Epithelial cell of proximal tubule (primary cell): ENCODE measurements around the gene CXCL12. TPM values are rescaled to one million over a fixed set of nuclear protein-coding genes. Genes with fewer than 3 reads are reported as not detected.

Experiments used
- DNase-seq: peaks from one replicate; pipeline ENCODE4 v3.0.0-alpha.2; 2011; ENCODE audit warnings: low read depth
- H3K4me3 ChIP-seq: 2 replicates; pipeline ENCODE4 v1.5.1; 2011; ENCODE audit warnings: low read depth, mild to moderate bottlenecking, low read length
- total RNA-seq: library from RNA; depleted of rRNA; stranded (reverse); fragments of >200 nt; gene quantifications from 2 replicates; pipeline ENCODE4 v1.2.3, GENCODE V29; 2015
- TF ChIP-seq, protein P1 (sequence below): conservative IDR thresholded peaks from 2 replicates; pipeline ENCODE4 v1.5.1; 2012; ENCODE audit warnings: low read depth, mild to moderate bottlenecking, low read length

CXCL12 gene
- total RNA-seq, 1 donor from 2014 or later: 0.46 TPM

DNA sequence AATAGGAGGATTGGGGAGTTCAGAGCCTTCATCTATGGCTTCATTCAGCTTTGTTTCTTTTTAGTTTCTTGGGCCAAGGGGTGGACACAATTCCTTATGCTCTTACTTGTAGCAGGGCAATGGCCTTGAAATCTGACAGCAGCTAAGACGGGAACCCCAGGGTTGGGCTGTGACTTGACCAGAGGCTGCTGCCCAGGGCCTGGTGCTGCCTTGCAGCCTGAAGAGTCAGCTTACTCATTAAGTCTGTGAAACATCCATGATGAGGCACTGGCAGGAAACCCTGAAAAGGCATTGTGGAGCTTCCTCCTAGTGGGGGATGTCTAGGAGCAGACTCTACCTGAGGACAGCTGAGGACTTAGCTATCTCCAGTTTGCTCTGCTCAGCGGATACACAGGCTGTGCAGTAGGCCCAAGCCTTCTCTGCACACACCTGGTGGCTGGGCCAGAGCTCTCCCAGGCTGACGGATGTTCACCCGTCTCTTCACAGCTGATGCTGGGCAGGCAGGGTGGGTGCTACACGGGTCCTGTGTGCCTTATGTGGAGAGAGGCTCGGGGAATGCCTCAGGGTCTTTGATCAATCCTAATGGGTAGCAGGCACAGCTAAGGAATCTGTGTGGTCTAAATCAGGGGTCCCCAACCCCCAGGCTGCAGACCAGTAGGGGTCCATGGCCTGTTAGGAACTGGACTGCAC is 17.8 kb downstream of the CXCL12 start:
- no peak for DNase-seq
- H3K4me3 ChIP-seq: no peak overlapping the region
- TF ChIP-seq, protein P1, sequence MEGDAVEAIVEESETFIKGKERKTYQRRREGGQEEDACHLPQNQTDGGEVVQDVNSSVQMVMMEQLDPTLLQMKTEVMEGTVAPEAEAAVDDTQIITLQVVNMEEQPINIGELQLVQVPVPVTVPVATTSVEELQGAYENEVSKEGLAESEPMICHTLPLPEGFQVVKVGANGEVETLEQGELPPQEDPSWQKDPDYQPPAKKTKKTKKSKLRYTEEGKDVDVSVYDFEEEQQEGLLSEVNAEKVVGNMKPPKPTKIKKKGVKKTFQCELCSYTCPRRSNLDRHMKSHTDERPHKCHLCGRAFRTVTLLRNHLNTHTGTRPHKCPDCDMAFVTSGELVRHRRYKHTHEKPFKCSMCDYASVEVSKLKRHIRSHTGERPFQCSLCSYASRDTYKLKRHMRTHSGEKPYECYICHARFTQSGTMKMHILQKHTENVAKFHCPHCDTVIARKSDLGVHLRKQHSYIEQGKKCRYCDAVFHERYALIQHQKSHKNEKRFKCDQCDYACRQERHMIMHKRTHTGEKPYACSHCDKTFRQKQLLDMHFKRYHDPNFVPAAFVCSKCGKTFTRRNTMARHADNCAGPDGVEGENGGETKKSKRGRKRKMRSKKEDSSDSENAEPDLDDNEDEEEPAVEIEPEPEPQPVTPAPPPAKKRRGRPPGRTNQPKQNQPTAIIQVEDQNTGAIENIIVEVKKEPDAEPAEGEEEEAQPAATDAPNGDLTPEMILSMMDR: no peak

DNA sequence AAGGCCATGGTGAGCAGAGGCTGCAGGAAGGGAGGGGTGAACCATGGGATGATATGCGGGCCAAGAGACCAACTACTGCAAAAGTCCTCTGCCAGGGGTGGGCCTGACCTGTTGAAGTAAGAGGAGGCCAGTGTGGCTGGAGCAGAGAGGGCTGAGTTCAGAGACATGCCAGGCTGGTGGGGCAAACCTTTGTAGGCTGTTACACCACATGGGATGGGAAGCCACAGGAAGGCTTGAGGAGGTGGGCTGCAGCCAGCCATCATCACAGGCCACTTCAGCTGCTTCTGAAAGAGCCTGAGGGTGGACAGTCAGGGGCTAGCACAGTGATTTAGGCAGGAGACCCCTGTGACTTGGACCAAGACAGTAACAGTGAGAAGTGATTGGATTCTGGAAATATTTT is 20.3 kb downstream of the CXCL12 start:
- DNase-seq: no peak
- no peak overlapping the region for H3K4me3 ChIP-seq
- TF ChIP-seq, protein P1: no peak

DNA sequence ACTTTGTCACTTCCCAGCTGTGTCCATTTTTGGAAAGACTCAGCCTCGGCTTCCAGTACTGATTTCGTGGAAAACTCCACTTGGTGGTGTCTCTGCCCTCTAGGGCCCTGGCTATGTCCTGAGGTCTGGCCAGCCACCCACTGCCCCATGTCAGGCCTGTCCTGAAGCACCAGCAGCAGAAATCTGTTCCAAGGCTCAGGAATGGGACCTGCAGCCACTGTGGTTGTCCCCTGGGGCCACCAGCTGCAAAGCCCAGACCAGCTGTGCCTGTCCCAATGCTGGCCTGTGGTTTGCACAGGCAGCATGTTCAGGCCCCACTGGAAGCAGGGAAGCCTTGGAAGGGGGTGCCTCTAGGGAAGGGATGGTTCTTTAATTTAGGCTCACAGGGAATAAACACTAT is 21.2 kb downstream of the CXCL12 start:
- no peak for DNase-seq
- H3K4me3 ChIP-seq: no peak overlapping the region

DNA sequence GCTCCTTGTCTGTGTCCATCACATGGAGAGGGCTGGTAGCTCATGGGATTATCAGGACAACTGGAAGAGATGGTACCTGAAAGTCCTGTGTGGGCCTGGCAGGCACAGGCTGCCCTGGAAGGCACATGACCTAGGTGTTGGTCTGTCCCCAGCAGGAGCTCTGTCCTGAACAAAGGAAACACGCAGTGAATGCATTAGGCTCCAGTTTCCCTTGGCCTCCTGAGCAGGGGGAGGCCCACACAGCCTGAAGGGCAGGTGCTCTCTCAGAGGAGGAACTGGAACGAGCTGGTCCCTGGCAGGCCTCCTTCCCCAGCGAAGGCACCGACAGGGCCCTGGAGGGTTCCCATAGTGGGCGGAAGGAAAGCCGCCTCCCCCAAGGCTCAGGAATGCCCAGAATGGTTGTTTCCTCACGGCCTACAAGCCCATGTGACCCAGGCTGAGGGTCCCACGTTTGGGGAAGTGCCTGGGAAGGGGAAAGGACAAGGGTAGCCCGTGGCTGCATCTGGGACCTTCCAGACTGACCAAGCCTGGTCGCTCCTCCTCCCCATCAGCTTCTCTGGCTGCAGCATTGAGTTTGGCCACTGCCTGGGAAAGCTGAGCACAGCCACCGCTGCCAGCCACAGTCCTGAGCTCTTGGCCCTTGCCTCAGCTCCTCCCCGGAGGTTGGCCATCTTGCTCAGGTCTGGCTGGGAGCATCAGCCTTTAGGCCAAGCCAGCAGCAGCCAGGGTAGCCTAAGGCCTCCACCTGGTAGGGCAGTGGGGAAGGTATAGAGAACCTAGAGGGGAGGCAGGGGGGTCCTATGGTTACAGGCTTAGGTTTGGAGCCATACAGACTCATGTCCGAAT is 21.8 kb downstream of the CXCL12 start:
- TF ChIP-seq, protein P1: no peak
- DNase-seq: no peak
- no peak overlapping the region for H3K4me3 ChIP-seq

More for the DNA sequence above, 21.2 kb downstream of the CXCL12 start:
- TF ChIP-seq, protein P1: no peak

DNA sequence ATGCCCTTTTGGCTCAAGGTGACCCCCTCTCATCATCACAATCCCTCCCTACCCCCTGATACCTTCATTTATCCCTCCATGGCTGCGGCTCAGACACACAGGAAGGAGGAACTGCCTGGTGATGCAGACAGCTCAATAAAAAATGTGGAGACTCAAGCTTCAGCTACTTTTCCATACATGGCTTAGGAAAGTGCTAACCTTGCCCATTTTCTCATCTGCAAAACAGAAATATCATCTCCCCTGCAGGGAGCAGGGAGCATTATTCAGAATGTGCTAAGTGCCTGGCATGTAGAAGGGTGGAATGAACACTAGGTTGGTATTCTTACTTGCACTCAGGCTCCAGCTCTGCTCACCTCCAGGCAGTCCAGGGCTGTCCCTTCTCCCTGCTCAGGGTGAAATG is 23.8 kb downstream of the CXCL12 start:
- H3K4me3 ChIP-seq: no peak overlapping the region
- TF ChIP-seq, protein P1: no peak
- DNase-seq: no peak

DNA sequence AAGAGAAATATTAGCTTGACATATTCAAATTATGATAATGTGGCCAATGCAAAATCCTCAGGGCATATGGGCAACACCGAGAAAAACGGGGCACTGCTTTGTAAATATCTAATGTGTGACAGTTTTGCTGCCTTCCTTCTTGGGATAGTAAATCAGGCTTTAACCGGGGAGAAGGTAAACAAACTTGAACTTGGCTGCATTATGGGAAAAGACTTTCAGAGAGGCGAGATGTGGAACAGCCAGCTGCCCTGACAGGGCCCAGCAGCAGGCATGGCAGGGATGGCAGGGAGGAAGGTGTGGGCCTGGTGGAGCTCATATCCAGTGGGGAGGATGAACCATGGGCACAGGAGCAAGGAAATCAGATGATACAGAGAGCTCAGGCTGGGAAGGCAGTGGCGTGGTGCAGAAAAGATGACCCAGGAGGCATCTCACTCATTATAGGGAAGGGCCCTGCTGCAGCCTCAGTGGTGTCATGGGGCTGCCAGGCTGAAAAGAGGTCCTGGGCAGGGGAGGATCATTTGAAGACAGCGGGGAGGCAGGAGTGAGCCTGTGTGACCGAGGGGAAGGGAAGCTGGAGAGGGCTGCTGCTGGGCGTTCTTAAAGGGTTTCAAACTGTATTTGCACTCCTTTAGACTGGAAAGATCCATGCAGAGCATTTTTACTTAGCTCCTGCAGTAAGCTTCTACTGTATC is 26.7 kb downstream of the CXCL12 start:
- no peak for DNase-seq
- TF ChIP-seq, protein P1: no peak
- H3K4me3 ChIP-seq: no peak overlapping the region
